ENCODE measurements around the gene GRID2. TPM values are rescaled to one million over a fixed set of nuclear protein-coding genes. Genes with fewer than 3 reads are reported as not detected.
A peak's percentile ranks its signal among the peaks of the same experiment; 100 is the strongest.
"Not testable (repeated sequence)": the region's sequence is repeated elsewhere in the genome, so short reads cannot be mapped to it uniquely, and the experiment has no call there.

Gene GRID2
- total RNA-seq, 1 experiment from 2014 or later, result not detected

DNA sequence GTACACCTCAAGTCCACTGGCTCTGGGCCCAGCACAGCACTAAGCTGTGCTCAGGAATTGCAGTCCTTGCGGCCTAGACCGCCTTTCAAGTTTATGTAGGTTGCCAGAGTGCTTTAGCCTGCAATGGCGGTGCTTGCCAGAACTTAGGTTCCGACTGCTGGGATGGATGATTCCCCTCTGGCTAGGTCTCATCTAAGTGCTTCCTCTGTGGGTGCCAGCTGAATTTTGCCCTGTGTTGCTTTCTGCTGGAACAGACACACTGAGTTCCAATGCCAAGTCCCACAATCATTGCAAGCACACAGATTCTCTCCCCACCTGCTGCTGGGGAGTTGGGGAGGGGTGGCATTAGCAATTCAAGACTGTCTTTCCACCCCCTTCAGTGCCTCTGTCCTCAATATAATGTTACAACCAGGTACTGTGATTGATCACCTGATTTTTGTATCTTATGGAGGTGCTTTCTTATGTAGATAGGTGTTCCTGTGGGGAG, 129.5 kb downstream of the GRID2 start:
- DNase-seq (ENCODE audit: low read depth), result no peak

GRCh38 chr4:92438722-92439121, 135.0 kb downstream of the GRID2 start:
- not testable (repeated sequence) for DNase-seq (ENCODE audit: low read depth)

DNA sequence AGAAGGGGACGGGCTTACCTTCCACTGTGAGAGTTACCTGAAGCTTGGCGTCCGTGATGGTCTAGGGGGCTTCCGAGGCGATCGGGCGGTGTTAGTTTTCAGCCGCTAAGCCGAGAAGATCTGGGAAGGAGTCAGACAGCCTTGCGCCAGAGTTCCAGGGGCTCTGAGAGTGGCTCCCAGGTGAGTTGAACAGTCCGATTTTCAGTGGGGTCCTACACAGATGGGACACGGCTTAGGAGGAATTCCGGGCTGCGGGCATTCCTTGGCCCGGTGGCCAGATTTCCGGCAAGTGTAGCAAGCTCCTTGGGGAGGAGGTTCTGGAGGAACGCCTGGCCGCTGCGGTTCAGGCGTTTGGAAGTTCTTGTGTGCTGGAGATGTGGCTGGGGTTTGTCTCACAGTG, 138.4 kb downstream of the GRID2 start:
- not testable (repeated sequence) for DNase-seq (ENCODE audit: low read depth)

DNA sequence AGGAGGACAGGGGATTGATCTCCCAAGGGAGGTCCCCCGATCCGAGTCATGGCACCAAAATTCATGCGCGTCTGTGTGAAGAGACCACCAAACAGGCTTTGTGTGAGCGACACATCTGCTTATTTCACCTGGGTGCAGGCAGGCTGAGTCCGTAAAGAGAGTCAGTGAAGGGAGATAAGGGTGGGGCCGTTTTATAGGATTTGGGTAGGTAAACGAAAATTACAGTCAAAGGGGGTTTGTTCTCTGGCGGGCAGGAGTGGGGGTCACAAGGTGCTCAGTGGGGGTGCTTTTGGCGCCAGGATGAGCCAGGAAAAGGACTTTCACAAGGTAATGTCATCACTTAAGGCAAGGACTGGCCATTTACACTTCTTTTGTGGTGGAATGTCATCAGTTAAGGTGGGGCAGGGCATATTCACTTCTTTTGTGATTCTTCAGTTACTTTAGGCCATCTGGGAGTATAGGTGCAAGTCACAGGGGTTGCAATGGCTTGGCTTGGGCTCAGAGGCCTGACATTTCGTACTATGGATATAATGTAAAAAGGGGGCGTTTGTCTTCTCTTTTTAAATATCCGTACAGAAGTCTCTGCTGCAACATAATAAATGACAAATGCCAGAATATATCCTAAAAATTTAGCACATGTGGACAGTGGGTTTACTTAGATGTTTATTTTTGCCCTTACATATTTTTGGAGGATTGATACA, 140.5 kb downstream of the GRID2 start:
- not testable (repeated sequence) for DNase-seq (ENCODE audit: low read depth)

- no peak for DNase-seq (ENCODE audit: low read depth)
Measured at GRCh38 chr4:92445127-92445526, 141.4 kb downstream of the GRID2 start.

- DNase-seq (ENCODE audit: low read depth), result no peak
Measured at GRCh38 chr4:92447255-92447905, 143.6 kb downstream of the GRID2 start.

GRCh38 chr4:92448176-92448575, 144.4 kb downstream of the GRID2 start:
- not testable (repeated sequence) for DNase-seq (ENCODE audit: low read depth)

GRCh38 chr4:92450694-92451093, 146.9 kb downstream of the GRID2 start:
- DNase-seq (ENCODE audit: low read depth), result no peak

- DNase-seq (ENCODE audit: low read depth), result no peak
Measured at GRCh38 chr4:92451782-92452181, 148.0 kb downstream of the GRID2 start.

GRCh38 chr4:92452383-92452782, 148.6 kb downstream of the GRID2 start:
- DNase-seq (ENCODE audit: low read depth), result not testable (repeated sequence)

DNA sequence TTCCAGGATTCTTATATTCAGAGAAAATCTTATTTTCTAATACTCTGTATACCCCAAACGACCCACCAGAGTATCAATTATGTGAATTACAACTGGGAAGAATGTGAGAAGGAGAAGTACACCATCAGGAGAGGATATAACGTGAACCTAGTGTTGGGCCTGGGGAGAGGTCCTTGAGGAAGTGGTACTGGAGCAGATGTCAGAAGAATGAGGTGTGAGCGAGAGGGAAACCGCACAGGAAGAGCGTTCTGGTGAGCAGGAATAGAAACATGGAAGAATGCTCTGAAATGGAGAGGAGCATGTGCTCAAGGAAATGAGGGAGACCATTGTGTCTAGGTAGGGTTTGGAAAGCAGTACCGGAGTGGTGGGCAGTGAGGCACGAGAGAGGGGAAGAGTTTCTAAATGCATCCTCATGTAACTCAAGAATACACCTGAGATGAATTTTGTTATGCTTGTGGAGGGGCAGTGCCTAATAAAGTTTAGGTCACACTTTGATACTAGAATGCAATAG, 151.6 kb downstream of the GRID2 start:
- DNase-seq (ENCODE audit: low read depth), result peak; percentile 6

DNA sequence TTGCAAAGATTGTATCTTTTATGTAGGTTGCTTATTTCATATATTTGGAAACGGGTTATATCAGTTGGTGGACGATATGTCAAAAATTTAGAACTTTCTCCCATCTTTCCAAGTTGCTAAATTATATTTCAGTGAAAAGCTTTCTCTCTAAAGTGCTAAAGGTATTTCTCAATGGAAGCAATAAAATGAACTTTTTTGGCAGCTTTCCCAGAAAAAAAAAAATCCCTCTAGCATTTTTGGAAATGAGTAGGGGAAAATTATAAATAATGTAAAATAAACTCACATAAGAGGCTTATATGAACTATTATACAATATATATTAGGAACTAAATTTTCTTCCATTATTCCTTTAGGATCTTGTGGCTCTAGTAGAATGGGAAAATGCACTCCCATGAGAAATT, 152.2 kb downstream of the GRID2 start:
- DNase-seq (ENCODE audit: low read depth), result no peak

DNA sequence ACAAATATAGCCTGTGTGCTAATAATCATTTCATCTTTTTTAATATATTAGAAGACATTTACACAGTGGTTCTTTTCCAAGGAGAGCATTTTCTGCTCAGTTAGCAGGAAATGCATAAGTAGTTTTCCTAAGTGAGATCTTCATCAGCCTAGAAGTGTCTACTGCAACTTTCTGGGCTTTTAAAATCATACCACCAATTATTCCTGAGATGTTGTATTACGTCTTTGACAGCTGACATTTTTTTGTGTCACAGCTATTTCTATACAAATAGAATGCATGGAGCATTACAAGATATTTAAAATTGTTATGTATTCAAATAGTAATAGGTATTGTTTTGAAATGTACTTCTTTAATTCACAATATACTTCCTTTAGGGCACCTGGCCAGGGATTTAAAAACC, 158.0 kb downstream of the GRID2 start:
- DNase-seq (ENCODE audit: low read depth), result no peak

DNA sequence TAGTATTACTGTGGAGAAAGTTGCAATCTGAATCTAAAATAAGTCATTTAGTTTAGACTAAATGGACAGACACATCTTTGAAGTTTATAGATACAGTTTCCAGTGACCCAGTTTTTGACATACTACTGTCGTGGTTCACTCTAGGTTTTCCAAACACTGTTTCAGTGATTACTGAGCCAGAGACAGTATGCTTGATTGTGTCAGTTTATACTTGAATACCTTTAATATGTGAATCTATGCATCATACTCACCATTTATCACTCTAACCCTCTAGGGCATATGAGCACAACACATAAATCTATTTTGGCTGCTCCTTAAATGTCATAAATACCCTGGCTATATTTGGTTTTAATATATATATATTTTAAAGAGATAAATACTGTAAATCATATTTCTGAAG, 173.5 kb downstream of the GRID2 start:
- no peak for DNase-seq (ENCODE audit: low read depth)

GRCh38 chr4:92483341-92483740, 179.6 kb downstream of the GRID2 start:
- DNase-seq (ENCODE audit: low read depth), result no peak

DNA sequence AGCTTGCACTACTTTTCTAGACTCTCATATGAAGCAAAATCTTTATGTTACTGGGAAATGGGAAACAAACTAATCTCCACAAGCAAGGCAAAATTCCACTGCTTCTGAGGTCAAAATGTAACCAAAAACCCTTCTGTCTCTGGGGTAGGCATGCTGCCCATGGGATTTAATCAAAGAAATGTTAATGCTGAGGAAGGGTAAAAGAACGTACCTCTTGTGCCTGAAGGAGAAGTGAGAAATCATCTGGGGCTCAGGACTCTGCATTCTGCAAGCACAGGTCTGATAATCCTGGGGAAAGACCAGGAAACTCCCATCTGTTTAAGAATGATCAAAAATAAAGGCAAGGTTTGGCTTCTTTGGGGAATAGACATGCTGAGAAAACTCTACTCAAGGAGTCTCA, 184.7 kb downstream of the GRID2 start:
- no peak for DNase-seq (ENCODE audit: low read depth)

- DNase-seq (ENCODE audit: low read depth), result no peak
Measured at GRCh38 chr4:92497141-92497540, 193.4 kb downstream of the GRID2 start.

DNA sequence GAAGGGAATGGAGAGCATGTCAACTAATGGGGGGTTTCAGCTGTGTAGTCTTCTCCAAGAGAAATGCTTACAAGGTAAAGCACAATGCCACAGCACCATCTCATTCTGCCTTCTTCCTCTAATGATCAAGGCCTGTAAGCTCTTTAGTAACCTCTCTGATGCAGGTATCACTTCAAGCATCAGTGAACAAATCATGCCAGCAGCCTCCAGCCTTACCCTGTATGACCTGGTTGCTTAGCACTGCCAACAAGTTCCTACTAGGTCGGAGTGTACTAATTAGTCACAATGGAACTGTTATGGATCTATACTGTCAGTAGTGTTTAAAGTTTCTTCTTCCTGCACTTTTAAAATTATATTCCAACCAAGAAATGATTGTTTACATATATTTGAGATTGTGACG, 197.7 kb downstream of the GRID2 start:
- no peak for DNase-seq (ENCODE audit: low read depth)

- no peak for DNase-seq (ENCODE audit: low read depth)
Measured at GRCh38 chr4:92506933-92507332, 203.2 kb downstream of the GRID2 start.

- no peak for DNase-seq (ENCODE audit: low read depth)
Measured at GRCh38 chr4:92514627-92515026, 210.9 kb downstream of the GRID2 start.

DNA sequence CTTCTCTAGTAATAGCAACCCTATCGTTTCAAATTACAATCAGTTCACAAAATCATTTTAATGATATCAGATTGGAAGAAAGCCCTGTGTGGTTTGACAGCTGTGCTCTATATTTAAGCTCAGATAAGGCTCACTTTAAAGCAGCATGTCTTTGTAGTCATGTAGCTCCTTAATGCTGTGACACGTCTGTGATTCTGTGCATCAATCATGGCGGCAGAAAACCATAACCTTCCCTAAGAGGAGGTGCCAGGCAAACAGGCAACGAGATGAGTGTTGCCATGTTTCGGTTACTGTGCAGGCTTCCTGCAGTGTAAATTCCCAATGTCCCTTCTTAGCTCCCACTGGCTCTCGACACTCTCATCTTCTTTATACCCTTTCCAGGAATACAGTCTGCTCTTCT, 212.7 kb downstream of the GRID2 start:
- peak; percentile 1 for DNase-seq (ENCODE audit: low read depth)

GRCh38 chr4:92519727-92520126, 216.0 kb downstream of the GRID2 start:
- no peak for DNase-seq (ENCODE audit: low read depth)

DNA sequence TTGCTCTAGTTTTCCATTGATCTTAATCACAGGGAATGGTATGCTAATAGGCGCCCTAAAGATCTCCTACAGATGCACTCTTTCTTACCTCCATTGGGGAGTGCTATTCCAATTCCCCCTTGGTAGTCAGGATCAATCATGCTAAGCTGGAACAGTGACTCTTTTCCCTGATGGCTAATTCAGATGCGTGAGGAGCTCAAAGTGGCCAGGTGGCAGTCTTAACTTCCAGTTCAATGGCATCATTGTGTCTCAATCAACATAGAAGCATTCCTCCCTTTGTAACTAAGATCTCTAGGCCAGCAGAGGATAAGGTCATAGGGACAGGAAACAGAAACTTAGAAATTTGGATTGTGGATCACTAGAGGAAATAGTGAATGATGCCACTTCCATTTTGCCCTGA, 216.8 kb downstream of the GRID2 start:
- DNase-seq (ENCODE audit: low read depth), result no peak

All from HT1080 (cell line).